ACC112 (cell line): ENCODE results near the gene SNTB2.
A peak's percentile ranks its signal among the peaks of the same experiment; 100 is the strongest.

Experiments
- H2AFZ ChIP-seq: fragments of 200-600 bp; sonication (generic); one replicate; pipeline ENCODE4 v1.6.0; 2017; ENCODE audit warnings: antibody characterized with exemption, low read length; ENCODE audit not compliant: unreplicated experiment
- H3K27ac ChIP-seq: fragments of 200-600 bp; sonication (generic); 2 replicates; pipeline ENCODE4 v1.5.1; 2014; ENCODE audit warnings: low read depth, mild to moderate bottlenecking, antibody characterized with exemption, low read length, moderate library complexity
- H3K27me3 ChIP-seq: fragments of 200-600 bp; sonication (generic); 2 replicates; pipeline ENCODE4 v1.6.1; 2014; ENCODE audit warnings: mild to moderate bottlenecking, antibody characterized with exemption, low read length, moderate library complexity, mixed read lengths; ENCODE audit not compliant: insufficient read depth
- H3K36me3 ChIP-seq: fragments of 200-600 bp; sonication (generic); 2 replicates; pipeline ENCODE4 v1.6.1; 2016; ENCODE audit warnings: mild to moderate bottlenecking, antibody characterized with exemption, low read length, moderate library complexity, mixed read lengths; ENCODE audit not compliant: insufficient read depth
- H3K4me1 ChIP-seq: fragments of 200-600 bp; sonication (generic); one replicate; pipeline ENCODE4 v1.6.1; 2016; ENCODE audit warnings: low read length, mixed read lengths; ENCODE audit not compliant: insufficient read depth, unreplicated experiment, control insufficient read depth
- H3K4me3 ChIP-seq: fragments of 200-600 bp; sonication (generic); 2 replicates; pipeline ENCODE4 v1.5.1; 2014; ENCODE audit warnings: mild to moderate bottlenecking, low read depth, low read length
- H3K79me2 ChIP-seq: fragments of 200-600 bp; sonication (generic); one replicate; pipeline ENCODE4 v1.6.0; 2016; ENCODE audit warnings: low read length; ENCODE audit not compliant: control insufficient read depth, unreplicated experiment, insufficient read depth

The SNTB2 gene

GRCh38 chr16:69197573-69197972 lies 10.6 kb downstream of the SNTB2 start:
- peaks cover 69% of the 10 kb centered on the region for H3K79me2 ChIP-seq
- no peak overlapping the region for H2AFZ ChIP-seq
- peaks cover 28% of the 10 kb centered on the region for H3K4me1 ChIP-seq

GRCh38 chr16:69199382-69199781 lies 12.4 kb downstream of the SNTB2 start:
- Histone ChIP-seq H3K79me2 (peaks cover 58% of the 10 kb centered on the region), H2AFZ (no peak overlapping the region), H3K27me3 (no peaks in the 10 kb centered on the region), H3K4me1 (peaks cover 24% of the 10 kb centered on the region), H3K4me3 (no peak overlapping the region), H3K36me3 (no peaks in the 10 kb centered on the region), H3K27ac (no peak overlapping the region)

More at GRCh38 chr16:69197573-69197972, 10.6 kb downstream of the SNTB2 start:
- H3K27ac ChIP-seq: no peak overlapping the region
- H3K36me3 ChIP-seq: no peaks in the 10 kb centered on the region
- no peaks in the 10 kb centered on the region for H3K27me3 ChIP-seq
- no peak overlapping the region for H3K4me3 ChIP-seq

GRCh38 chr16:69201291-69201690 lies 14.3 kb downstream of the SNTB2 start:
- Histone ChIP-seq H3K27me3 (no peaks in the 10 kb centered on the region), H3K27ac (no peak overlapping the region), H3K4me1 (peaks cover 25% of the 10 kb centered on the region), H3K4me3 (no peak overlapping the region), H3K79me2 (peaks cover 54% of the 10 kb centered on the region), H3K36me3 (no peaks in the 10 kb centered on the region), H2AFZ (no peak overlapping the region)

GRCh38 chr16:69201787-69202186 lies 14.8 kb downstream of the SNTB2 start:
- H3K4me3 ChIP-seq: no peak overlapping the region

GRCh38 chr16:69204172-69204571 lies 17.2 kb downstream of the SNTB2 start:
- Histone ChIP-seq H3K27ac (peak overlapping the region; percentile 1; the same call in 1 of the 2 replicates), H3K36me3 (no peaks in the 10 kb centered on the region), H3K4me1 (peaks cover 24% of the 10 kb centered on the region), H2AFZ (no peak overlapping the region), H3K4me3 (no peak overlapping the region), H3K79me2 (peaks cover 37% of the 10 kb centered on the region), H3K27me3 (no peaks in the 10 kb centered on the region)

More at GRCh38 chr16:69201787-69202186, 14.8 kb downstream of the SNTB2 start:
- Histone ChIP-seq H2AFZ (no peak overlapping the region), H3K79me2 (peaks cover 49% of the 10 kb centered on the region), H3K4me1 (peaks cover 25% of the 10 kb centered on the region), H3K27me3 (no peaks in the 10 kb centered on the region), H3K36me3 (no peaks in the 10 kb centered on the region), H3K27ac (no peak overlapping the region)

GRCh38 chr16:69209735-69210134 lies 22.8 kb downstream of the SNTB2 start:
- Histone ChIP-seq H3K4me1 (peaks cover 2% of the 10 kb centered on the region), H3K36me3 (no peaks in the 10 kb centered on the region), H3K4me3 (no peak overlapping the region), H3K27ac (no peak overlapping the region), H3K27me3 (no peaks in the 10 kb centered on the region), H2AFZ (no peak overlapping the region), H3K79me2 (peaks cover 25% of the 10 kb centered on the region)

- Histone ChIP-seq H3K4me3 (peak overlapping the region; percentile 28), H3K27ac (peak overlapping the region; percentile 29), H3K36me3 (no peaks in the 10 kb centered on the region), H3K79me2 (peaks cover 54% of the 10 kb centered on the region), H3K27me3 (no peaks in the 10 kb centered on the region), H3K4me1 (peaks cover 43% of the 10 kb centered on the region), H2AFZ (no peak overlapping the region)
These were observed 30.5 kb downstream of the SNTB2 start for GRCh38 chr16:69217433-69217832.

GRCh38 chr16:69219279-69219678 lies 32.3 kb downstream of the SNTB2 start:
- no peak overlapping the region for H3K4me3 ChIP-seq
- no peak overlapping the region for H2AFZ ChIP-seq
- peaks cover 51% of the 10 kb centered on the region for H3K4me1 ChIP-seq
- H3K36me3 ChIP-seq: no peaks in the 10 kb centered on the region
- no peaks in the 10 kb centered on the region for H3K27me3 ChIP-seq
- H3K27ac ChIP-seq: no peak overlapping the region
- peaks cover 57% of the 10 kb centered on the region for H3K79me2 ChIP-seq

GRCh38 chr16:69223882-69224281 lies 36.9 kb downstream of the SNTB2 start:
- H3K4me3 ChIP-seq: no peak overlapping the region
- peaks cover 49% of the 10 kb centered on the region for H3K79me2 ChIP-seq
- H3K4me1 ChIP-seq: peaks cover 26% of the 10 kb centered on the region
- no peaks in the 10 kb centered on the region for H3K27me3 ChIP-seq
- H2AFZ ChIP-seq: no peak overlapping the region
- no peaks in the 10 kb centered on the region for H3K36me3 ChIP-seq
- no peak overlapping the region for H3K27ac ChIP-seq

- no peak overlapping the region for H3K27ac ChIP-seq
- peaks cover 45% of the 10 kb centered on the region for H3K79me2 ChIP-seq
- H2AFZ ChIP-seq: no peak overlapping the region
These were observed 38.2 kb downstream of the SNTB2 start for GRCh38 chr16:69225121-69225520.

GRCh38 chr16:69233124-69233523 lies 46.2 kb downstream of the SNTB2 start:
- H3K4me1 ChIP-seq: no peaks in the 10 kb centered on the region
- no peak overlapping the region for H3K4me3 ChIP-seq
- no peak overlapping the region for H2AFZ ChIP-seq
- no peaks in the 10 kb centered on the region for H3K36me3 ChIP-seq
- no peak overlapping the region for H3K27ac ChIP-seq
- H3K27me3 ChIP-seq: no peaks in the 10 kb centered on the region
- peaks cover 15% of the 10 kb centered on the region for H3K79me2 ChIP-seq

More at GRCh38 chr16:69225121-69225520, 38.2 kb downstream of the SNTB2 start:
- Histone ChIP-seq H3K27me3 (no peaks in the 10 kb centered on the region), H3K4me3 (no peak overlapping the region), H3K36me3 (no peaks in the 10 kb centered on the region), H3K4me1 (peaks cover 20% of the 10 kb centered on the region)
